Measurements from ENCODE around the gene CIROP.
A peak's percentile ranks its signal among the peaks of the same experiment; 100 is the strongest.

Gene CIROP

GRCh38 chr14:23074906-23075305, 29.9 kb downstream of the CIROP start:
- TF ChIP-seq Cebpa-rat (IDR thresholded peaks at IDR 0.05): no peak
- H3K27me3 ChIP-seq: no peaks in the 10 kb centered on the region
- H3K36me3 ChIP-seq: peaks cover 75 to 83% (median 81%) of the 10 kb centered on the region in 11 experiments
- H3K9me3 ChIP-seq (replicated peaks in 1 of 11): no peaks in the 10 kb centered on the region
- peaks cover 0 to 53% (median 29%) of the 10 kb centered on the region in 11 experiments; a peak in 17 of 22 replicates for H4K20me1 ChIP-seq
- no peak overlapping the region; a peak in 1 of 22 replicates for H3K9ac ChIP-seq
- H3K4me1 ChIP-seq: peaks cover 16 to 63% (median 39%) of the 10 kb centered on the region in 10 experiments
- no peak overlapping the region for H3K4me3 ChIP-seq
- H3K4me2 ChIP-seq: no peak overlapping the region
- H3K27ac ChIP-seq: no peak overlapping the region

- Histone ChIP-seq H3K9ac (peak overlapping the region; percentile 87 to 96 (median 92)), H3K4me2 (peak overlapping the region; percentile 89 to 98 (median 95)), H3K27ac (peak overlapping the region; percentile 21 to 96 (median 91); a peak in 19 of 22 replicates), H3K36me3 (peaks cover 64 to 80% (median 73%) of the 10 kb centered on the region in 11 experiments), H3K9me3 (replicated peaks in 1 of 11) (no peaks in the 10 kb centered on the region), H3K4me1 (peaks cover 33 to 58% (median 43%) of the 10 kb centered on the region in 10 experiments), H3K27me3 (no peaks in the 10 kb centered on the region), H3K4me3 (peak overlapping the region; percentile 75 to 96 (median 84)), H4K20me1 (peaks cover 24 to 53% (median 33%) of the 10 kb centered on the region in 11 experiments)
- no peak for TF ChIP-seq Cebpa-rat (IDR thresholded peaks at IDR 0.05)
These were observed 32.8 kb downstream of the CIROP start for GRCh38 chr14:23071921-23072539.

- Histone ChIP-seq H3K27ac (peak overlapping the region; percentile 78 to 96 (median 91)), H4K20me1 (peaks cover 28 to 53% (median 40%) of the 10 kb centered on the region in 11 experiments), H3K4me2 (peak overlapping the region; percentile 89 to 98 (median 95)), H3K9ac (peak overlapping the region; percentile 87 to 96 (median 92)), H3K9me3 (replicated peaks in 1 of 11) (no peaks in the 10 kb centered on the region), H3K27me3 (no peaks in the 10 kb centered on the region), H3K4me3 (peak overlapping the region; percentile 75 to 96 (median 84)), H3K36me3 (peaks cover 64 to 80% (median 73%) of the 10 kb centered on the region in 11 experiments), H3K4me1 (peaks cover 33 to 57% (median 46%) of the 10 kb centered on the region in 10 experiments)
- TF ChIP-seq Cebpa-rat (IDR thresholded peaks at IDR 0.05): no peak
These were observed 33.4 kb downstream of the CIROP start for GRCh38 chr14:23071244-23071920.

- no peaks in the 10 kb centered on the region for H3K9me3 ChIP-seq (replicated peaks in 1 of 11)
- peaks cover 64 to 80% (median 73%) of the 10 kb centered on the region in 11 experiments for H3K36me3 ChIP-seq
- peaks cover 34 to 54% (median 44%) of the 10 kb centered on the region in 11 experiments for H4K20me1 ChIP-seq
- peak overlapping the region; percentile 89 to 98 (median 95) for H3K4me2 ChIP-seq
- peak overlapping the region; percentile 78 to 96 (median 91) for H3K27ac ChIP-seq
- peak overlapping the region; percentile 87 to 96 (median 92) for H3K9ac ChIP-seq
- H3K4me1 ChIP-seq: peaks cover 33 to 60% (median 48%) of the 10 kb centered on the region in 10 experiments
- TF ChIP-seq Cebpa-rat (IDR thresholded peaks at IDR 0.05): no peak
- H3K27me3 ChIP-seq: no peaks in the 10 kb centered on the region
- peak overlapping the region; percentile 75 to 96 (median 84) for H3K4me3 ChIP-seq
These were observed 34.3 kb downstream of the CIROP start for GRCh38 chr14:23070262-23071129.

GRCh38 chr14:23069413-23069806, 35.4 kb downstream of the CIROP start:
- Histone ChIP-seq H3K27ac (peak overlapping the region in 7 of 11 experiments; percentile 17 to 40 (median 23); a peak in 6 of 22 replicates), H3K4me1 (peaks cover 33 to 60% (median 48%) of the 10 kb centered on the region in 10 experiments), H3K9ac (peak overlapping the region in 10 of 11 experiments; percentile 32 to 63 (median 54); a peak in 16 of 22 replicates), H3K9me3 (replicated peaks in 1 of 11) (no peaks in the 10 kb centered on the region), H3K27me3 (no peaks in the 10 kb centered on the region), H4K20me1 (peaks cover 44 to 63% (median 53%) of the 10 kb centered on the region in 11 experiments), H3K4me2 (peak overlapping the region; percentile 72 to 97 (median 93); a peak in 20 of 22 replicates), H3K4me3 (peak overlapping the region in 4 of 10 experiments; percentile 2 to 92 (median 52); a peak in 6 of 20 replicates), H3K36me3 (peaks cover 64 to 80% (median 73%) of the 10 kb centered on the region in 11 experiments)
- TF ChIP-seq Cebpa-rat (IDR thresholded peaks at IDR 0.05): no peak

- peak overlapping the region in 4 of 11 experiments; percentile 11 to 23 (median 18); a peak in 3 of 22 replicates for H3K27ac ChIP-seq
These were observed 35.9 kb downstream of the CIROP start for GRCh38 chr14:23068789-23069412.

GRCh38 chr14:23067847-23068788, 36.7 kb downstream of the CIROP start:
- Histone ChIP-seq H3K9me3 (replicated peaks in 1 of 11) (no peaks in the 10 kb centered on the region), H3K9ac (peak overlapping the region in 10 of 11 experiments; percentile 21 to 52 (median 46); a peak in 17 of 22 replicates), H3K4me3 (peak overlapping the region in 4 of 10 experiments; percentile 17 to 42 (median 28); a peak in 5 of 20 replicates), H4K20me1 (peaks cover 57 to 76% (median 65%) of the 10 kb centered on the region in 11 experiments), H3K4me2 (peak overlapping the region; percentile 32 to 97 (median 89); a peak in 20 of 22 replicates), H3K4me1 (peaks cover 33 to 58% (median 46%) of the 10 kb centered on the region in 10 experiments), H3K36me3 (peaks cover 64 to 80% (median 73%) of the 10 kb centered on the region in 11 experiments), H3K27ac (0 out of 22 replicates have a peak overlapping the region, but pooled peaks of 1 of the 11 experiments have one; percentile 11), H3K27me3 (no peaks in the 10 kb centered on the region)
- TF ChIP-seq Cebpa-rat (IDR thresholded peaks at IDR 0.05): no peak

More at GRCh38 chr14:23068789-23069412, 35.9 kb downstream of the CIROP start:
- H4K20me1 ChIP-seq: peaks cover 50 to 68% (median 59%) of the 10 kb centered on the region in 11 experiments
- no peaks in the 10 kb centered on the region for H3K27me3 ChIP-seq
- peak overlapping the region; percentile 72 to 97 (median 93); a peak in 21 of 22 replicates for H3K4me2 ChIP-seq
- no peaks in the 10 kb centered on the region for H3K9me3 ChIP-seq (replicated peaks in 1 of 11)
- peak overlapping the region in 4 of 10 experiments; percentile 17 to 42 (median 28); a peak in 5 of 20 replicates for H3K4me3 ChIP-seq
- TF ChIP-seq Cebpa-rat (IDR thresholded peaks at IDR 0.05): no peak
- peak overlapping the region in 10 of 11 experiments; percentile 21 to 62 (median 50); a peak in 14 of 22 replicates for H3K9ac ChIP-seq
- peaks cover 64 to 80% (median 73%) of the 10 kb centered on the region in 11 experiments for H3K36me3 ChIP-seq
- peaks cover 33 to 60% (median 48%) of the 10 kb centered on the region in 10 experiments for H3K4me1 ChIP-seq

Measured in BLaER1 treated with 17β-estradiol and CSF1 and Interleukin-3, amounts not matched to agents 10 nM and 100 nM (cell line).